ENCODE results near the gene STUB1. TPM values are rescaled to one million over a fixed set of nuclear protein-coding genes. Genes with fewer than 3 reads are reported as not detected.

Gene STUB1
- total and polyA plus RNA-seq, 2 of the 8 experiments (the other 6 are each of a cell fraction or from before 2014, with no cell fraction given), result 89.9 to 103 TPM

DNA sequence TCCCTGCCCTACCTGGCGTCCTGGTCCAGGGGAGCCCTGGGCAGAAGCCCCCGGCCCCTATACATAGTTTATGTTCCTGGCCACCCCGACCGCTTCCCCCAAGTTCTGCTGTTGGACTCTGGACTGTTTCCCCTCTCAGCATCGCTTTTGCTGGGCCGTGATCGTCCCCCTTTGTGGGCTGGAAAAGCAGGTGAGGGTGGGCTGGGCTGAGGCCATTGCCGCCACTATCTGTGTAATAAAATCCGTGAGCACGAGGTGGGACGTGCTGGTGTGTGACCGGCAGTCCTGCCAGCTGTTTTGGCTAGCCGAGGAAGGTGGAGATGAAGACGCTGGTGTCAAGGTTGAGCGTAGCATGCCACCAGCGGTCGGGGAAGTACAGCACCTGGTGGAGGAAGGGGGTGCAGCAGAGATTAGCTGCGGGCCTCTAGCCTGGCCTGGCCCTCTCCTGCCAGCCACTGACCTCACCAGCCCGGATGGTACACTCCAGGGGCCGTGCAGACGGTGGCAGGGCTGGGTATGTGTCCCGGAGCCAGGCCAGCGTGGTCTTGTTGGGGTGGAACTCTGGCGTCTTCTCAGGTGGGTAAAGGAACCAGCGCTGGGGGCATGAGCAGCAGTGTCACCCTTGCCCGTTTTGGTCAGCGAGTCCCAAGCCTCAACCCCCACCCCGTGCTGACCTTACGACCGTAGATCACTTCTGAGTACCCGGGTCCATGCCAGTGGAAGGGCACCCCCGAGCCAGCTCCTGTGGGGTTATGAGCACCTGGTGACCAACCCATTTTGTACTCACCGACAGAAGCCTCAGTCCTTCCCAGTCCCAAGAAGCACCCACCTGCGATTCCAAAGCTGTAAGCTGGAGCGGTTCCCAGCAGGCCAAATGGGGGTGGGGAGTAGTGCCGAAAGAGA is 2.5 kb downstream of the STUB1 start:
- H2BK15ac ChIP-seq (ENCODE audit: low read length), result no peak overlapping the region
- no peak overlapping the region for H3K27ac ChIP-seq (ENCODE audit: low read depth, low read length)
- peak overlapping the region; percentile 63 to 95 for H3K4me2 ChIP-seq (ENCODE audit: insufficient read depth in 1 of 2, low read depth in 2 of 2, low read length in 2 of 2)
- FAIRE-seq (no peak), DNase-seq (ENCODE audit: low read depth in 1 of 2, low spot score in 2 of 2) (no peak)
- H2BK120ac ChIP-seq (replicated peaks; ENCODE audit: low read depth, low read length), result no peak overlapping the region
- H4K8ac ChIP-seq (ENCODE audit: extremely low read depth, insufficient read depth, low read length), result peak overlapping the region; percentile 51
- H4K5ac ChIP-seq (ENCODE audit: insufficient read length, low read depth, low read length), result no peak overlapping the region
- H3K79me2 ChIP-seq (ENCODE audit: control insufficient read depth in 1 of 2, insufficient read depth in 2 of 2, low read length in 2 of 2), result peaks cover 0 to 12% of the 10 kb centered on the region in 2 experiments; a peak in 1 of 4 replicates
- ChIA-PET POLR2A (ENCODE audit: partially characterized antibody) (interaction anchor here (0.9 to 13.3 kb wide), 9 partner anchors 7 to 118 kb away, joined by 3 to 214 read pairs (median 13); partner anchors contain the start of genes CCDC78, GNG13, HAGHL and RHBDL1), CTCF (ENCODE audit: partially characterized antibody) (interaction anchor here (0.6 to 1.9 kb wide), 8 partner anchors 8 to 780 kb away, joined by 3 to 7 read pairs (median 3); partner anchors contain the start of gene WDR24)
- no peak overlapping the region for H2AK5ac ChIP-seq (ENCODE audit: low read depth, low read length)
- no peaks in the 10 kb centered on the region for H3K9me3 ChIP-seq (ENCODE audit: insufficient read depth in 2 of 2, low read depth in 1 of 2, low read length in 1 of 2)
- H3K4me3 ChIP-seq (ENCODE audit: extremely low read depth in 1 of 4, insufficient read depth in 2 of 4, low read depth in 3 of 4, low read length in 4 of 4), result peak overlapping the region; percentile 62 to 81 (median 74); a peak in 6 of 8 replicates
- no peak overlapping the region for H2AFZ ChIP-seq (ENCODE audit: low read length)
- H4K20me1 ChIP-seq (replicated peaks in 1 of 2; ENCODE audit: control insufficient read depth in 1 of 2, insufficient read depth in 2 of 2, low read length in 2 of 2), result peaks cover 4 to 36% of the 10 kb centered on the region in 2 experiments
- H3K23ac ChIP-seq (ENCODE audit: insufficient read length), result no peak overlapping the region
- H3K23me2 ChIP-seq (ENCODE audit: low read depth, low read length), result peaks cover 13% of the 10 kb centered on the region; the same call in 1 of the 2 replicates
- no peak overlapping the region for H3K56ac ChIP-seq (replicated peaks; ENCODE audit: insufficient read length, low read depth, low read length)
- peaks cover 4 to 28% (median 15%) of the 10 kb centered on the region in 4 experiments; a peak in 7 of 8 replicates for H3K36me3 ChIP-seq (ENCODE audit: control insufficient read depth in 2 of 4, insufficient read depth in 4 of 4, low read length in 3 of 4)
- H3K79me1 ChIP-seq (ENCODE audit: low read depth, low read length), result peaks cover 6% of the 10 kb centered on the region; the same call in 1 of the 2 replicates
- H2BK12ac ChIP-seq (ENCODE audit: low read depth, low read length), result no peak overlapping the region
- no peak for TF ChIP-seq BRCA1 (IDR thresholded peaks at IDR 0.05; ENCODE audit: low read depth, low read length)
- TF ChIP-seq TAF7 (optimal IDR thresholded peaks at IDR 0.05; ENCODE audit: borderline replicate concordance, low read depth, low read length), result no peak
- 0 out of 2 replicates have a peak, but pooled peaks have one; percentile 41 for TF ChIP-seq POLR2AphosphoS5 (IDR thresholded peaks at IDR 0.05; ENCODE audit: low read depth, low read length)
- TF ChIP-seq TAF1 (IDR thresholded peaks at IDR 0.05; ENCODE audit: low read depth, low read length), result no peak
- TF ChIP-seq SIRT6 (IDR thresholded peaks at IDR 0.05; ENCODE audit: low read length), result no peak
- TF ChIP-seq ASH2L (IDR thresholded peaks at IDR 0.05; ENCODE audit: low read length), result no peak
- TF ChIP-seq POLR2A (IDR thresholded peaks at IDR 0.05; ENCODE audit: control extremely low read depth in 1 of 2, low read depth in 2 of 2, low read length in 2 of 2), result peak in 1 of 2 experiments; percentile 43; a peak in 1 of 3 replicates
- no peak for TF ChIP-seq JUN (IDR thresholded peaks at IDR 0.05; ENCODE audit: low read depth, low read length)
- H4K91ac ChIP-seq (replicated peaks; ENCODE audit: insufficient read length, low read length), result peak overlapping the region; percentile 22
- H2BK20ac ChIP-seq (ENCODE audit: low read length), result no peak overlapping the region
- no peak overlapping the region for H3K14ac ChIP-seq (ENCODE audit: insufficient read length)
- no peak overlapping the region for H3K4ac ChIP-seq (replicated peaks; ENCODE audit: insufficient read length, low read depth, low read length)
- H3K9ac ChIP-seq (replicated peaks in 1 of 4; ENCODE audit: extremely low read depth in 1 of 4, low read depth in 3 of 4, low read length in 3 of 4), result no peak overlapping the region; a peak in 2 of 7 replicates
- WGBS, 2 experiments (ENCODE audit: extremely low coverage in 1 of 2, insufficient coverage in 1 of 2, insufficient read length in 1 of 2, insufficient replicate concordance in 2 of 2, low coverage in 1 of 2, low lambda C conversion rate in 2 of 2, missing lambda C conversion rate in 1 of 2), result 92% methylated on average over 36 of the region's 36 CpGs; no CpG with 5 or more reads in 1 of the 2 experiments
- no peak overlapping the region for H3K18ac ChIP-seq (ENCODE audit: extremely low read depth, low read length)
- no peaks in the 10 kb centered on the region; a peak in 1 of 7 replicates for H3K27me3 ChIP-seq (replicated peaks in 1 of 4; ENCODE audit: control insufficient read depth in 3 of 4, extremely low read depth in 1 of 4, insufficient read depth in 3 of 4, low read length in 3 of 4)
- H3K4me1 ChIP-seq (replicated peaks in 1 of 4; ENCODE audit: control insufficient read depth in 3 of 4, insufficient read depth in 4 of 4, low read length in 3 of 4), result peaks cover 0 to 17% (median 13%) of the 10 kb centered on the region in 4 experiments; a peak in 5 of 7 replicates
- no peak overlapping the region for H2BK5ac ChIP-seq (ENCODE audit: low read depth, low read length)
